ENCODE results near the gene DISC1. TPM values are rescaled to one million over a fixed set of nuclear protein-coding genes. Genes with fewer than 3 reads are reported as not detected.

DISC1 gene
- total RNA-seq, 1 donor from 2014 or later: 9.5 TPM

DNA sequence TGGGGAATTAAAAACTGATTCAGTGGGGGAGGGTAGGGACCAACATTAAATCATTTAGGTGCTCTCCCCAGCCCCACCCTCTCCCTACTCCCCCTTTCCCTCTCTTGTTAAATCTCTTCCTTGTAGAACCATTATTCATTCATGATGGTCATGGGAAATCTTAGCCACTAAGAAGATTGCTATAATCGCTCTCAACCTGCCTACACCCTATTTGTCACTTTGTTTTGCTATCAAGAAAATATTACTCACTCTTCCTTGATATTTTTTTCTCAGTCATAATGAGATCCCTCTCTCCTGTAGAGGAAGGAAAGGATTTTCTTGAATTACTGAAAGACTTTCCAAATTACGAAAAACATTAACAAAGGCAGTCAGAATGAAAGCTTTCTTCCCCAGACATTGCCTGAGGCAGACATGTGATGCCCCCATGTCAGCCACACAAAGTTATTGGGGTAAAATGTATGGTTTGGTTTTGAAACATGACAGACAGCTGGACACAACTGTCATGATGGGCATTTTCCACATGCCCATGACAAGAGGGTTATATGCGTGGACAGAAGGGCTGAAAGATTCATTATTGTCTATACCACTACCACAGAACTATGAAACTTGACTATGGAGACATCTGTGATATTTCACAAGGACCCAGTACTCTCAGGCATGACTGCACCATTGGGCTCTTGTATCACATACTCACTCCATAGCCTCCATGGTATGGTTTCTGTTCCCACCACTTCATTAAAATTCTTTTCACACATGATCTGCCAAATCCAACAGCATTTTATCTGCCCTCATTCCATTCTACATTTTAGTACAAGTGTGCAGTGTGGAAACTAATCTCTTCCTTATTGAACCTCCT lies 420.1 kb downstream of the DISC1 start:
- H3K4me3 ChIP-seq: no peak overlapping the region

DNA sequence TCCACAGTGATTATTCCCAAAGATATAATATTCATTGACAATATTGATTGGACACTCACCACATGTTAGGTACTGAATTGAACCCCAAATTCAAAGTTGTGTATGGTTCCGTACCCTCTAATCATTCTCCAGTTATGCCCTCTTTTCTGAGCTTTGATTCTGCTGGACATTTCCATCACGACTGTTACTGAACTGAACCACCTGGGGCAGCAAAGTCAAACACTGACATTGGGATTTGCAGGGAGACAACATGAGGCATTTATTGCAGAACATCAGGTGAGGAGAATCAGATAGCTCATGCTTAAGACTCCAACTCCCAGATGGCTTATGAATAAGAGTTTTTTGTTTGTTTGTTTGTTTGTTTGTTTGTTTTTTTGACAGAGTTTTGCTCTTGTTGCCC lies 420.9 kb downstream of the DISC1 start:
- H3K4me3 ChIP-seq: no peak overlapping the region
- H3K27me3 ChIP-seq: no peaks in the 10 kb centered on the region
- H3K36me3 ChIP-seq: no peaks in the 10 kb centered on the region
- intact Hi-C loops (cut with DNase I): no loop called here
- H3K9me3 ChIP-seq: no peaks in the 10 kb centered on the region
- TF ChIP-seq, protein P1, sequence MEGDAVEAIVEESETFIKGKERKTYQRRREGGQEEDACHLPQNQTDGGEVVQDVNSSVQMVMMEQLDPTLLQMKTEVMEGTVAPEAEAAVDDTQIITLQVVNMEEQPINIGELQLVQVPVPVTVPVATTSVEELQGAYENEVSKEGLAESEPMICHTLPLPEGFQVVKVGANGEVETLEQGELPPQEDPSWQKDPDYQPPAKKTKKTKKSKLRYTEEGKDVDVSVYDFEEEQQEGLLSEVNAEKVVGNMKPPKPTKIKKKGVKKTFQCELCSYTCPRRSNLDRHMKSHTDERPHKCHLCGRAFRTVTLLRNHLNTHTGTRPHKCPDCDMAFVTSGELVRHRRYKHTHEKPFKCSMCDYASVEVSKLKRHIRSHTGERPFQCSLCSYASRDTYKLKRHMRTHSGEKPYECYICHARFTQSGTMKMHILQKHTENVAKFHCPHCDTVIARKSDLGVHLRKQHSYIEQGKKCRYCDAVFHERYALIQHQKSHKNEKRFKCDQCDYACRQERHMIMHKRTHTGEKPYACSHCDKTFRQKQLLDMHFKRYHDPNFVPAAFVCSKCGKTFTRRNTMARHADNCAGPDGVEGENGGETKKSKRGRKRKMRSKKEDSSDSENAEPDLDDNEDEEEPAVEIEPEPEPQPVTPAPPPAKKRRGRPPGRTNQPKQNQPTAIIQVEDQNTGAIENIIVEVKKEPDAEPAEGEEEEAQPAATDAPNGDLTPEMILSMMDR (IDR thresholded peaks at IDR 0.05): peak; percentile 8
- no peak for DNase-seq
- H3K27ac ChIP-seq: no peak overlapping the region
- H3K4me1 ChIP-seq: no peaks in the 10 kb centered on the region
- ATAC-seq: no peak

More for the DNA sequence above, 420.1 kb downstream of the DISC1 start:
- intact Hi-C loops (cut with DNase I): no loop called here
- Histone ChIP-seq H3K4me1 (no peaks in the 10 kb centered on the region), H3K36me3 (no peaks in the 10 kb centered on the region), H3K27ac (no peak overlapping the region), H3K27me3 (no peaks in the 10 kb centered on the region), H3K9me3 (no peaks in the 10 kb centered on the region)
- TF ChIP-seq, protein P1 (IDR thresholded peaks at IDR 0.05): no peak
- DNase-seq (no peak), ATAC-seq (peak; percentile 21)

DNA sequence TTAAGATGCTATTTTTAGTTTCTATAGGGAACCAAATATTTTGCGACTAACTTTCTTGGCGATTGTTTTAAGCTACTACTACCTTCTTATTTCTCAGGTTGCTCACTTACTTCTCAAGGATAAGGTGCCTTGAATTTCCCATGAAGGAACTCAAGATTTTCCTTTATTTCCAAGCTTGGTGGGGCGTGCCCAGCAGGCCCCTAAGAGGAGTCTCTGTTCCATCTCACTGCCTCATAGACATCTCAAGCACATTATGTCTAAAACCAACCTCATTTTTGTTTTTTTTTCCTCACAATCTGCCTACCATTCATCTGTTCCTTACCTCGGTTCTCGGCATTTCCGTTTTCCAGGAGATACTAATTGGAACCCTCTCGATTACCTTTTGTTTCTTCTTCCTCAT lies 421.9 kb downstream of the DISC1 start:
- H3K9me3 ChIP-seq: no peaks in the 10 kb centered on the region
- H3K27me3 ChIP-seq: no peaks in the 10 kb centered on the region
- no peaks in the 10 kb centered on the region for H3K4me1 ChIP-seq
- TF ChIP-seq, protein P1 (IDR thresholded peaks at IDR 0.05): no peak
- no peaks in the 10 kb centered on the region for H3K36me3 ChIP-seq
- intact Hi-C loops (cut with DNase I): no loop called here
- no peak for DNase-seq
- ATAC-seq: no peak
- H3K27ac ChIP-seq: no peak overlapping the region
- H3K4me3 ChIP-seq: no peak overlapping the region

DNA sequence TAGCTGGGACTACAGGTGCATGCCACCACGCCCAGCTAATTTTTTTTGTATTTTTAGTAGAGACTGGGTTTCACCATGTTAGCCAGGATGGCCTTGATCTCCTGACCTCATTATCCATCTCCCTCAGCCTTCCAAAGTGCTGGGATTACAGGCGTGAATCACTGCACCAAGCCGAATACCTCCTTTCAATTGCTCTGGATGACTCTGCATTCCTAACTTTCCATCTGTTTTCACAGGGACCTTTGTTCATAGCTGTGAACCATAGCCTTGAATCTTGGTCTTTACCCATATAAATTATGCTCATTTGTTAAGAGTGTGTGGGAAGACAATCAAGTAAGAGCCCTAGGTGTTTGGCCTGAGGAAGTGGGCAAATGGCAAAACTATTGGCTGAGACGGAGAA lies 422.7 kb downstream of the DISC1 start:
- no peaks in the 10 kb centered on the region for H3K9me3 ChIP-seq
- ATAC-seq (no peak), DNase-seq (no peak)
- H3K36me3 ChIP-seq: no peaks in the 10 kb centered on the region
- no peak overlapping the region for H3K27ac ChIP-seq
- H3K4me3 ChIP-seq: no peak overlapping the region
- no peaks in the 10 kb centered on the region for H3K27me3 ChIP-seq
- TF ChIP-seq, protein P1 (IDR thresholded peaks at IDR 0.05): no peak
- intact Hi-C loops (cut with DNase I): no loop called here
- no peaks in the 10 kb centered on the region for H3K4me1 ChIP-seq

DNA sequence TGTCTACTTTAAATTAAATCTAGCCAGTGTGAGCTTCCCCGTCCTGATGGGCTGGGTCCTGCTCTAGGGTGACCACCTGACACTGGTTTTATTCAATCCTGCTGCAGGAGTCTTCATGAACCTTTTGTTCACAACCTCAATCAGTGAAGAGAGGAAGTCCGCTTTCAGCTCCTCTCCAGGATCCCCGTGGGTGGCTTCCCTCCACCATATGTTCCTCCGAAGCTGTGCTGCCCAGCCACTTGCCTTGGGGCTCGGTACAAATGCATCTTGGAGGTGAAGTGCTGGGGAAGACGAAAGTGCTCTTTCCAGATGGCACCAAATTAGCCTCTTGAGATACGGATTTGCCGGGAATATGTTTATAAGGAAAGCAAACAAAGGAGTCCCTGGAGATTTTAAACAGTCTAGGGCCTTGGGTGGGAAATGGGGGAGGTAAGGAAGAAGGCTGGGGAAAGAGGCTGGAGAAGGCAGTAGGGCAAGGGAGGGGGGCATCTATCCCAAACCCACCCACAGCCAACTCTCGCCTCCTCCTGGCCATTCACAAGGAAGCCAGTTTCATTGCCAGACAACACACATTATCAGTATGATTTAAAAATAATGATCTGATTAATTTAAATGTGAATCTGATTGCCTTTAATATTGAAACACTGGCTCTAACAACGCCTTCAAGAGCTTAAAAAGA lies 430.8 kb downstream of the DISC1 start:
- no peak for ATAC-seq
- no peak for DNase-seq
- no peaks in the 10 kb centered on the region for H3K9me3 ChIP-seq
- no peaks in the 10 kb centered on the region for H3K27me3 ChIP-seq
- intact Hi-C loops (cut with DNase I): no loop called here
- H3K27ac ChIP-seq: no peak overlapping the region
- no peaks in the 10 kb centered on the region for H3K4me1 ChIP-seq
- H3K4me3 ChIP-seq: no peak overlapping the region
- TF ChIP-seq, protein P1 (IDR thresholded peaks at IDR 0.05): no peak
- H3K36me3 ChIP-seq: no peaks in the 10 kb centered on the region
